NCI-H345 (cell line): ENCODE measurements around the gene R3HDM4.
"Not testable (repeated sequence)": the region's sequence is repeated elsewhere in the genome, so short reads cannot be mapped to it uniquely, and the experiment has no call there.

Experiments
- DNase-seq: peaks from one replicate; lab custom pipeline; 2025; lab: John Stamatoyannopoulos, UW

Gene R3HDM4

DNA sequence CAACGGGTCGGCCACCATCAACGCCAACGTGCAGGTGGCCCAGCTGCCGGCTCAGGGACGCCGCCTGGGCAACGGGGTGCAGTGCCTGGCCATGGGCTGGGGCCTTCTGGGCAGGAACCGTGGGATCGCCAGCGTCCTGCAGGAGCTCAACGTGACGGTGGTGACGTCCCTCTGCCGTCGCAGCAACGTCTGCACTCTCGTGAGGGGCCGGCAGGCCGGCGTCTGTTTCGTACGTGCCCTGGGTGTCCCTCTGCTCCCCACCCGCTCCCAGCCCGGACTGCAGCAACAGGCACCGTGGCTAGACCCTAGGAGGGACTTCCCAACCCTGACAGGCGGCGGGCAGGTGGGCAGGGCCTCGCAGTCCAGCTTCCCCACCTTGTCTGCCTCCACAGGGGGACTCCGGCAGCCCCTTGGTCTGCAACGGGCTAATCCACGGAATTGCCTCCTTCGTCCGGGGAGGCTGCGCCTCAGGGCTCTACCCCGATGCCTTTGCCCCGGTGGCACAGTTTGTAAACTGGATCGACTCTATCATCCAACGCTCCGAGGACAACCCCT, 57.4 kb downstream of the R3HDM4 start:
- DNase-seq: no peak

GRCh38 chr19:855142-855541, 57.9 kb downstream of the R3HDM4 start:
- no peak for DNase-seq

DNA sequence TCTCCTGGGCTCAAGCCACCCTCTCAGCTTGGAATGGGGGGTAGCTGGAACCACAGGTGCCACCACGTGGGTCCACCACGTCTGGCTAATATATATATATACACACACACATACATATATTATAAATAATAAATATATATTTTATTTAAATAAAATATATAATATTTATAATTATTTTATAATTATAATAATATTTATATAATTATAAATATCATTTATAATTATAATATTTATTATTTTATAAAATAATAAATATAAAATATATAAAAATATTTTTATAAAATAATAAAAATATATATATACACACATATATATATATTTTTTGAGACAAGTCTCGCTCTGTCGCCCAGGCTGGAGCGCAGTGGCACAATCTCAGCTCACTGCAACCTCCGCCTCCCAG, 58.5 kb downstream of the R3HDM4 start:
- no peak for DNase-seq

- not testable (repeated sequence) for DNase-seq
Measured at GRCh38 chr19:853614-854220, 59.3 kb downstream of the R3HDM4 start.

GRCh38 chr19:853014-853585, 59.9 kb downstream of the R3HDM4 start:
- no peak for DNase-seq

GRCh38 chr19:852136-853013, 60.6 kb downstream of the R3HDM4 start, which contains the start of gene ELANE:
ELANE (plus strand) TSS chr19:852303; CDS start chr19:852329, 26 bp downstream.
- no peak for DNase-seq

GRCh38 chr19:850979-851335, 62.1 kb downstream of the R3HDM4 start:
- no peak for DNase-seq

DNA sequence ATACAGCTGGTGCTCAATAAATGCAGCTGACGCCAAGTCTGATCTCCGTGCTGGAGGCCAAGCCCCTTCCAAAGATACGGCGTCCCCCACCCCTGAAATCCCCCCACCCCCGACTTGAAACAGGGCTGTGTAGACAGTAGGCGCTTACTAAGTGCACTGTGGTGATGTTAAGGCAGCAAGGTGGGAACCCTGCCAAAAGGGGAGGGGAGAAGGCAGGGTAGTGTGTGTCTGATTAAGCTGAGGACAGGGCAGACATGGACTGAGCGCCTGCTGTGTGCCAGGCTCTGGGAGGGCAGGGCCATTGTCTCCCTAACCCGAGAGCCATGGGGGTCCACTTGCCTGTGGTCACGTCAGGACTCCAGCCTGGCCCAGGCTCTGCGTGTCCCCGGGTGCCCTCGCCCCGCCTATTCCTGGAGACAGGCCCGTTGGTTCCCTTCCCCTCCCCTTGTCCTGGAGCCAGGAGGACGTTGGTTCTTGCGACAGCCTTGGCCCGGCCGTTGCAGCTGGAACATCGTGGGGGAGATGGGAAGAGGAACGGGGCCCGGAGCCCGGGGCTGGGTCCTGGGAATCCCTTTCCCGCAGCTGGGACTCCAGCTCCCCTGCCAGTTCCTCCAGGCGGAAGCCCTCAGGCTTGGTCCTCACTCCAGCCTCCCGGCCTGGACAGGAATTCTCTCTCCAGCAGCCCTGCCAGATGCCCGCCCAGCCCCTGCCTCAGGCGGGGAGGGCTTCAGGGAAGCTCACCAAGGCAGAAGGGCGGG, 62.6 kb downstream of the R3HDM4 start:
- peak; percentile 61 for DNase-seq

DNA sequence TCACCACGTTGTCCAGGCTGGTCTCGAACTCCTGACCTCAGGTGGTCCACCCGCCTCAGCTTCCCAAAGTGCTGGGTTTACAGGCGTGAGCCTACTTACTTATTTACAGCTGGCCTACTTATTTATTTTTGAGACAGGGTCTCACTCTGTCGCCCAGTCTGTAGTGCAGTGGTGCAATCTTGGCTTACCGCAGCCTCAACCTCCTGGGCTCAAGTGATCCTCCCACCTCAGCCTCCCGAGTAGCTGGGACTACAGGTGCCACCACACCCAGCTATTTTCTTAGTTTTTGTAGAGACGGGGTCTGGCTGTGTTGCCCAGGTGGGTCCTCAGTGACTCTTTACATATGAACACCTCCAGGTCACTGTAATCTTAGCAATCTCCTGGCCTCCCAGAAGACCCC, 63.8 kb downstream of the R3HDM4 start:
- DNase-seq: not testable (repeated sequence)

GRCh38 chr19:848386-848921, 64.6 kb downstream of the R3HDM4 start:
- no peak for DNase-seq
